ENCODE data around the gene HRH1.
"Not testable (repeated sequence)": the region's sequence is repeated elsewhere in the genome, so short reads cannot be mapped to it uniquely, and the experiment has no call there.

Gene HRH1

GRCh38 chr3:11238880-11239279, 84.6 kb downstream of the HRH1 start:
- DNase-seq (ENCODE audit: low read depth in 1 of 2, low spot score in 1 of 2), result peak in 1 of 2 donors; percentile 36

GRCh38 chr3:11239796-11240195, 85.5 kb downstream of the HRH1 start:
- DNase-seq (ENCODE audit: low read depth in 1 of 2, low spot score in 1 of 2), result no peak

GRCh38 chr3:11240496-11240895, 86.2 kb downstream of the HRH1 start:
- peak; percentile 2 to 65 for DNase-seq (ENCODE audit: low read depth in 1 of 2, low spot score in 1 of 2)

DNA sequence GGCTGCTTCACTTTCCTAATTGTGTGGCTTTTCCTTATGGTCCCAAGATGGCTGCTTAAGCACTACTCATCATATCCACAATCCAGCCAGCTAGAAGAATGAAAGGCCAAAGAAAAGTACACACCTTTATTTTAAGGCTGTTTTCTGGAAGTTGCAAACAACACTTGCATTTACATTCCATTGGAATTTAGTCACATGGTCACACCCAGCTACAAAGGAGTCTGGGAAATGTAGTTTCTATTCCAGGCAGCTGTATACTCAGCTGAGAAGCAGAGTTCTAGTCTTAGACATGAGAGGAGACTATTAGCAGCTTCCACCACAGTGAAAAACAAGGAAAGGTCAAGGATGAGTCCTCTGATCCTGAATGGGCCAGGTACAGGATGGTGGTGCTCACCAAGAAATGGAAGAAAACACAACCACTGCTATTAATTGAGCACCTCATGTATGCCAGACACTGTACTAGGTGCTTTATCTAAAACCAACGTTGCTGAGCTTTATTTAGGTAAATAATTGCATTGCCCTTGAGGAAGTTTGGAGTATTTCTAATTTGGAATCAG, 89.9 kb downstream of the HRH1 start:
- DNase-seq (ENCODE audit: low read depth in 1 of 2, low spot score in 1 of 2), result no peak

- DNase-seq (ENCODE audit: low read depth in 1 of 2, low spot score in 1 of 2), result no peak
Observed at GRCh38 chr3:11245276-11245675, 91.0 kb downstream of the HRH1 start.

DNA sequence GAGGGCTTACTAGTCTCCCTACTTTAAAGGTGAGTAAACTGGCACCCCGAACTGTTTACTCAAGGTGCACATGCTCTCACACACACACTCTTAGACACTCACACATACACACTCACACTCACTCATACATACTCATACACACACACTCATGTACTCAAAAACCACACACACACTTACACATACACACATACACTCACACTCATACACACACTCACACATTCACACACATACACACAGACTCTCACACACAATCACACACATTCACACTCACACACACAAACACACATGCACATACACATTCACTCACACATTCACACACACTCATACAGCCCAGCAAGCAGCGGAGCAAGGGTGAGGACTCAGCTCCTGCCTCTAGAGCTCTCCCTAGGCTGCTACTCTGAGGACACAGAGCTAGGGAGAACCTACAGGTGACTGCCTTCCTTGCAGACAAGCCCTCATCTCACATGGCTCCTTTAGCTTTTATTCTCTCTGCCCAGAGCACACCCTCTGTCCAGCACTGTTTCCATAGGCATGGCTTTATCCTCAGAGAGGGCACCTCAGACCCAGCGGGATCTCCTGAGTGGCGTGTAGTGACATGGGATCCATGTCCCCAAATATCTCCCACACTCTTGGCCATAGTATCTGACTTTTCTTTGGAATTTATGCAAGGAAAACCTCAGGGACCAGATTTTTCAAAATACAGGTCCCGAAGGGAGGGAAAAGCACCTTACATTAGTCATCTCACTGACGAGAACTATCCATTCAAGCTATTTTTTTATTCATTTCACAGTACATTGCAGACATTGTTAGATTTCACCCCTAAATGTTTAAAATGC, 91.8 kb downstream of the HRH1 start:
- no peak for DNase-seq (ENCODE audit: low read depth in 1 of 2, low spot score in 1 of 2)

DNA sequence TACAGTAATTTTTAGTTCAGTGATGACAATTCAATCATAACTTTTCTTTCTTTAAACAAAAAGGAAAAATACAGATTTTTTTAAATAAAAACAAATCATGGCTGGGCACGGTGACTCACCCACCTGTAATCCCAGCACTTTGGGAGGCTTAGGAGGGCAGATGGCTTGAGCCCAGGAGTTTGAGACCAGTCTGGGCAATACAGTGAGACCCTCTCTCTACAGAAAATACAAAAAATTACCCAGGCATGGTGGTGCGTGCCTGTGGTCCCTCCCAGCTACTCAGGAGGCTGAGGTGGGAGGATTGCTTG, 92.3 kb downstream of the HRH1 start:
- no peak for DNase-seq (ENCODE audit: low read depth in 1 of 2, low spot score in 1 of 2)

DNA sequence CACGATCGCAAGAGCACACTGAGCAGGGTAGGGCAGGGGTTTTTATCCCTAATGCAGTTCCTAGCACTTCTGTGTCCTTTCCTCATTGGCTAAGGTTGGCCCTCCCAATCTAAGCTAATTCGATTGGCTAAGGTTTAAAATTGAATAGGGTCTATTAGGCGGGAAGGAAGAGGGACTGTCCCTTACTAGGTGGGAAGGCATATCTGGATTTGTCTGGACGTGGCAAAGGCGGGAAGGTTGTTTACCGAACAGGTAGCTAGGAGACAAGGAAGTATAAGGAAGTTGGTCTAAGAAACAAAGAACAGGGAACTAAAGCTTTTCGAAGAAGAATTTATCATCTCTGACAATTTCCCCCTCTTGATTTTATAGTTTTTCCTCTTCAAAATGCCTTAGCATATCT, 93.1 kb downstream of the HRH1 start:
- DNase-seq (ENCODE audit: low read depth in 1 of 2, low spot score in 1 of 2), result no peak

DNA sequence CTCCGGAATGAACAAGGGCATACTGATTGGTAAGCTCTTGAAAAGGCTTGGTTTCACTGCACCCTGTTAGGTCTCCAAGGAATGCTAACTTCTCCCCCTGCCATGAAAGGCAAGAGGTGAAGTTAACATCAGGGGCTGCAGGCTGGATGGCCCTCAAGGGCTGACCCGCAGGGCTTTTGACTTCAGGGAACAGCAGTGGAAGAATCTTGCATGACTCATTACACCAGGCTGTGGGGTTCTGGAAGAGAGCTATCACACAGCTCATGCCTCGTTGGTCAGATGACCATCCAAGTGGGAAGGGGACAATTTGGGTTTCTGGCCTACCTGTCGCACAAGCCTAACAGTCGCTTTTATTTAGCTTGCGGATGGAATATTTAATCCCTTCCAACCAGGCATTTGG, 94.3 kb downstream of the HRH1 start:
- DNase-seq (ENCODE audit: low read depth in 1 of 2, low spot score in 1 of 2), result no peak

GRCh38 chr3:11250902-11251806, 96.9 kb downstream of the HRH1 start:
- DNase-seq (ENCODE audit: low read depth in 1 of 2, low spot score in 1 of 2), result no peak

DNA sequence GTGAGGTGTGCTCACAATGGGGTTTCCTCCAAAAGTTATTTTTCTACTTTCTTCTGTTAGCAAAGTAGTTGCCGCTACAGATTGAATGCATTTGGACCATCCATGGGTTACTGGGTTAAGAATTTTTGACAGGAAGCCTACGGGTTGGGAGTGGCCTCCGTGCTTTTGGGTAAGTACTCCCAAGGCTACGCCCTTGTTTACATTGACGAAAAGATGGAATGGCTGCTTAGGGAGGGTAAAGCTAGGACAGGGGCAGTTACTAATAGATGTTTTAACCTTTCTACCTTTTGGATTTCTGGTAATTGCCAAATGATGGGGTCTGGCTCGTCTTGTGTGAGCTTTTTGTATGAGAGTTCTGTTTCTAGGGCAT, 97.5 kb downstream of the HRH1 start:
- no peak for DNase-seq (ENCODE audit: low read depth in 1 of 2, low spot score in 1 of 2)

DNA sequence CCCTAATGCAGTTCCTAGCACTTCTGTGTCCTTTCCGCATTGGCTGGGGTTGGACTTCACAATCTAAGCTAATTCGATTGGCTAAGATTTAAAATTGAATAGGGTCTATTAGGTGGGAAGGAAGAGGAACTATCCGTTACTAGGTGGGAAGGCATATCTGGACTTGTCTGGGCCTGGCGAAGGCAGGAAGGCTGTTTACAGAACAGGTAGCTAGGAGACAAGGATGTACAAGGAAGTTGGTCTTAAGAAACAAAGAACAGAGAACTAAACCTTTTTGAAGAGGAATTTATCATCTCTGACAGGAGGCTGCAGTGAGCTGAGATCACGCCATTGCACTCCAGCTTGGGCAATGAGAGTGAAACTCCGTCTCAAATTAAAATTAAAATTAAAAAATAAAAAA, 100.6 kb downstream of the HRH1 start:
- DNase-seq (ENCODE audit: low read depth in 1 of 2, low spot score in 1 of 2), result no peak

- DNase-seq (ENCODE audit: low read depth in 1 of 2, low spot score in 1 of 2), result not testable (repeated sequence)
Observed at GRCh38 chr3:11255537-11255936, 101.2 kb downstream of the HRH1 start.

GRCh38 chr3:11258958-11259357, 104.7 kb downstream of the HRH1 start:
- no peak for DNase-seq (ENCODE audit: low read depth in 1 of 2, low spot score in 1 of 2)

GRCh38 chr3:11260460-11260859, 106.2 kb downstream of the HRH1 start:
- DNase-seq (ENCODE audit: low read depth in 1 of 2, low spot score in 1 of 2), result no peak

DNA sequence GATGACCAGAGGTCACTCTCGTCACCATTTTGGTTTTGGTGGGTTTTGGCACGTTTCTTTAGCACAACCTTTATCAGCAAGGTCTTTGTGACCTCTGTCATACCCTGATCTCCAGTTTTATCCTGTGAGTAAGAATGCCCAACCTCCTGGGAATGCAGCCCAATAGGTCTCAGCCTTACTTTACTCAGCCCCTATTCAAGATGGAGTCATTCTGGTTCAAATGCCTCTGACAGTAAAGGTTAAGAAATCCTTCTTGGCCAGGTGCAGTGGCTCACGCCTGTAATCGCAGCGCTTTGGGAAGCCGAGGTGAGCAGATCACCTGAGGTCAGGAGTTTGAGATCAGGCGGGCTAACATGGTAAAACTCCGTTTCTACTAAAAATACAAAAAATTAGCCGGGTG, 114.7 kb downstream of the HRH1 start:
- no peak for DNase-seq (ENCODE audit: low read depth in 1 of 2, low spot score in 1 of 2)

DNA sequence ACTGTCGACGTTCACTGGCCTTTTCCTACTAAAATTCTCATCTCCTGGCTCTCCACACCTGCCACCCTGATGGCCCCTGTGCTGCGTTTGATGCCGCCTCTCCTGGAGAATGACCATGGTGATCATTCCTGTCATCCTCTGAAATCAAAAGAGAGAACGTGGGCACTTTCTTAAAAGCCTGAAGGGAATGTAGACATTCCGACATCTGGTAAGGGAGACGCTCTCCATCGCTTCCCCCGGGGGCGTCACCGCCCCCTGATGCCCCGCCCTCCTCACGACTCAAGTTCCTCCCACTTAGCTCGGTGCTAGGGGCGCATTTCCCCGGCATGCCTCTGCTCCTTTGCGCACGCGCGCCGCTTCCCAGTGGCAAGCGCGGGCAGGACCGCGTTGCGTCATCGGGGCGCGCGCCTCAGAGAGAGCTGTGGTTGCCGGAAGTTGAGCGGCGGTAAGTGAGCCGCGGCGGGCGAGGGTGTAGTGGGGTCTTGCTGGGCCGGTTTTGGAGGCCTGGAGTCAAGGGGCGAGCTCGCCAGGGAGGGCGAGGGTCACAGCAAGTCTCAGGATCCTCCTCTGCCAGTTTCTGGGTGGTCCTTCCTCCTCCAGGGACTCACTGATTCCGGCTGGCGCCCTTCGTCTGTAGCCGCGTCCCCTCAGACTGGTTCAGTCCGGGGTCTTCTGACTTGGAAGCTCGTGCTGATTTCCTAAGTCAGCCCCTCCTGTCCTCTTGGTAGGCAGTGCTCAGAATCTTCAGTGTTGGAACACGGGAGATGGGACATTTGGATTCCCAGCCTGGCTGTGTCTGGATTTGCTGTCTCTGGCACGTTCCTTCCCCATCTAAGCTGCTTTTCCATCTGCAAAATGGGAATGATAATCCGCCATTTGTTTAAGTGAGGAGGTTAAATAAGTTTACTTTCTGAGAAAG, 118.0 kb downstream of the HRH1 start, which contains the start of gene ATG7:
TSS of gene ATG7 (plus strand) at position 412 of the 919 bp plus-strand sequence. CDS start 26,299 bp downstream, outside the sequence.
- peak; percentile 88 to 95 for DNase-seq (ENCODE audit: low read depth in 1 of 2, low spot score in 1 of 2)

DNA sequence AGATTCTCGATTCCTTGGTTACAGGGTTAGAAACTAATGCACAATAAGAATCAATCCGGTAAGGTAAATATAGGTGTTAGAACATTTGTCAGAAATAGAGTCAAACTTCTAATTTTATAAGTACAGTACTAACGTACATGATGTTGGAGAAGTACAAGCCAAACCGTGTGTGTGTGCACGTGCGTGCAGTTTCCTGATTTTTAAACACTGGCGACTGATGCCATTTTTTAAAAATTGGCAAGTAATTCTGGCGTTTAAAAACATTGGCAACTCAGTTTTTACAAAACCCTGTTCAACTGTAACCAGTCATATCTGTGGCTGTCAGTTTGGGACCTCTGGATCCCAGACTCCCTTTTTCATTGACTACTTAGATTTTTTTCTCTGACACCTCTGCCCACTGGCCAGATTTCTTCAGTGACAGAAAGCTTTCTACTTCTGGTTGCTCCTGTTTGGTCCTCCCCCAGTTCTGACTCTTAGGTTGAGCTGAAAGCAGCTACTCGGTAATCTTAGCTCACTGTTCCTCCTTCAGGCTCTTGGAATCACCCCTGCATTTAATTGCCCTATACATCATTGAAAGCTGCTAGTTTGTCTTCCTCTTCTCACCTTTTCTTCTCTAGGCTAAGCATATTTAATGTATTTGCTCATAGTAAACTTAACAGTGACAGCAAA, 118.7 kb downstream of the HRH1 start:
- DNase-seq (ENCODE audit: low read depth in 1 of 2, low spot score in 1 of 2), result no peak

DNA sequence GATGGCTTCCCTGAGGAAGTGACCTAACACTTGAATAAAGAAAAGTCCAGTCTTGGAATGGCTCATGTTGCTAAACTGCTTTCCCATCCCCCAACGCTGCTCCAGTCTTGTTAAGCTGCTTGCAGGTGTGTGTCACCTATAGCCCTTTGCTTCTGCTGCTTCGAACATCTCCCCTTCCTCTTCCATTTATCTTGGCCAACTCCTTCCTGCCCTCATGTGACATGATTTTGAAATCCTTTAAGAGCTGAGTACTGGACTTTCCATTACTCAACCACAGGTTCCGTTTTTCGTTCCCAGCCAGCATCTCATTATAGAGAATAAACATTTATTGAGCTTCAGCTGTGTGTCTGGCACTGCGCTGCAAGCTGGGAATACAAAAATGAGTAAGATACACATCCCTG, 119.6 kb downstream of the HRH1 start:
- DNase-seq (ENCODE audit: low read depth in 1 of 2, low spot score in 1 of 2), result no peak

- DNase-seq (ENCODE audit: low read depth in 1 of 2, low spot score in 1 of 2), result no peak
Observed at GRCh38 chr3:11274566-11275142, 120.4 kb downstream of the HRH1 start.
